SK-N-SH treated with all-trans-retinoic acid at 6 μM for 48 hours (cell line): Measurements from ENCODE around the gene SLC6A15.

Experiments
- ATAC-seq: fragments of 200-7000 bp; cut with Tn5 transposase; 3 replicates; pipeline ENCODE4 v1.9.1; 2020; ENCODE audit warnings: mild to moderate bottlenecking, moderate library complexity
- ARNTL ChIP-seq: fragments of 450-650 bp; formaldehyde crosslinking; IDR thresholded peaks from 2 replicates; pipeline ENCODE4 v1.5.0; 2020; ENCODE audit warnings: low read depth, mild to moderate bottlenecking, moderate library complexity, borderline replicate concordance
- BACH2 ChIP-seq: fragments of 250-450 bp; sonication (Bioruptor Pico); IDR thresholded peaks from 2 replicates; pipeline ENCODE4 v1.9.0; 2021; ENCODE audit warnings: mild to moderate bottlenecking, borderline replicate concordance
- CSDC2 ChIP-seq: fragments of 250-450 bp; sonication (Bioruptor Pico); IDR thresholded peaks from 2 replicates; pipeline ENCODE4 v1.5.0; 2020; ENCODE audit warnings: mild to moderate bottlenecking, moderate library complexity
- ESRRG ChIP-seq: fragments of 250-450 bp; sonication (Bioruptor Pico); IDR thresholded peaks from 2 replicates; pipeline ENCODE4 v1.6.1; 2021; ENCODE audit warnings: mild to moderate bottlenecking
- GLIS3 ChIP-seq: fragments of 250-450 bp; sonication (Bioruptor Pico); IDR thresholded peaks from 2 replicates; pipeline ENCODE4 v1.5.0; 2020; ENCODE audit warnings: mild to moderate bottlenecking, moderate library complexity
- ISL1 ChIP-seq: fragments of 250-450 bp; sonication (Bioruptor Pico); IDR thresholded peaks from 2 replicates; pipeline ENCODE4 v2.1.2; 2022; ENCODE audit warnings: mild to moderate bottlenecking, moderate library complexity
- OSR1 ChIP-seq: fragments of 250-450 bp; sonication (Bioruptor Pico); IDR thresholded peaks from 2 replicates; pipeline ENCODE4 v1.8.0; 2022; ENCODE audit warnings: moderate library complexity, mild to moderate bottlenecking, inconsistent platforms
- PATZ1 ChIP-seq: fragments of 250-450 bp; sonication (Bioruptor Pico); IDR thresholded peaks from 2 replicates; pipeline ENCODE4 v1.8.0; 2020; ENCODE audit warnings: mild to moderate bottlenecking, moderate library complexity, borderline replicate concordance
- POU6F1 ChIP-seq: fragments of 250-450 bp; sonication (Bioruptor Pico); IDR thresholded peaks from 2 replicates; pipeline ENCODE4 v1.8.0; 2021; ENCODE audit warnings: low read depth, mild to moderate bottlenecking, moderate library complexity, borderline replicate concordance
- PPARA ChIP-seq: fragments of 250-450 bp; sonication (Bioruptor Pico); IDR thresholded peaks from 2 replicates; pipeline ENCODE4 v1.5.0; 2020; ENCODE audit warnings: mild to moderate bottlenecking, borderline replicate concordance
- RARB ChIP-seq: fragments of 250-450 bp; sonication (Bioruptor Pico); IDR thresholded peaks from 2 replicates; pipeline ENCODE4 v1.8.0; 2021; ENCODE audit warnings: mild to moderate bottlenecking, moderate library complexity
- SNAI2 ChIP-seq: fragments of 250-450 bp; sonication (Bioruptor Pico); IDR thresholded peaks from 2 replicates; pipeline ENCODE4 v1.5.0; 2020; ENCODE audit warnings: mild to moderate bottlenecking, moderate library complexity
- TCF4 ChIP-seq: fragments of 250-450 bp; sonication (Bioruptor Pico); IDR thresholded peaks from 2 replicates; pipeline ENCODE4 v1.8.0; 2021; ENCODE audit warnings: mild to moderate bottlenecking, moderate library complexity, borderline replicate concordance
- TOX ChIP-seq: fragments of 250-450 bp; sonication (Bioruptor Pico); IDR thresholded peaks from 2 replicates; pipeline ENCODE4 v1.8.0; 2021; ENCODE audit warnings: mild to moderate bottlenecking, moderate library complexity, borderline replicate concordance
- TSHZ2 ChIP-seq: fragments of 250-450 bp; sonication (Bioruptor Pico); IDR thresholded peaks from 2 replicates; pipeline ENCODE4 v1.5.0; 2020; ENCODE audit warnings: mild to moderate bottlenecking, moderate library complexity
- ZC3H10 ChIP-seq: fragments of 250-450 bp; sonication (Bioruptor Pico); IDR thresholded peaks from 2 replicates; pipeline ENCODE4 v1.5.1; 2021; ENCODE audit warnings: mild to moderate bottlenecking, moderate library complexity
- ZFP3 ChIP-seq: fragments of 250-450 bp; sonication (Bioruptor Pico); IDR thresholded peaks from 2 replicates; pipeline ENCODE4 v1.5.0; 2020; ENCODE audit warnings: mild to moderate bottlenecking, moderate library complexity
- ZFP30 ChIP-seq: fragments of 450-650 bp; formaldehyde crosslinking; IDR thresholded peaks from 2 replicates; pipeline ENCODE4 v1.5.0; 2022; ENCODE audit warnings: mild to moderate bottlenecking, moderate library complexity
- ZNF565 ChIP-seq: fragments of 450-650 bp; formaldehyde crosslinking; conservative IDR thresholded peaks from 2 replicates; pipeline ENCODE4 v1.5.0; 2020; ENCODE audit warnings: low read depth, mild to moderate bottlenecking, moderate library complexity
- ZNF70 ChIP-seq: fragments of 450-650 bp; formaldehyde crosslinking; IDR thresholded peaks from 2 replicates; pipeline ENCODE4 v1.5.0; 2020; ENCODE audit warnings: mild to moderate bottlenecking, moderate library complexity
- ZNF8 ChIP-seq: fragments of 450-650 bp; formaldehyde crosslinking; IDR thresholded peaks from 2 replicates; pipeline ENCODE4 v1.5.0; 2020; ENCODE audit warnings: mild to moderate bottlenecking, moderate library complexity
- TF ChIP-seq, protein P1 (sequence below): fragments of 250-450 bp; sonication (Bioruptor Pico); IDR thresholded peaks from 2 replicates; pipeline ENCODE4 v1.5.1; 2021; ENCODE audit warnings: mild to moderate bottlenecking, moderate library complexity

SLC6A15 gene

DNA sequence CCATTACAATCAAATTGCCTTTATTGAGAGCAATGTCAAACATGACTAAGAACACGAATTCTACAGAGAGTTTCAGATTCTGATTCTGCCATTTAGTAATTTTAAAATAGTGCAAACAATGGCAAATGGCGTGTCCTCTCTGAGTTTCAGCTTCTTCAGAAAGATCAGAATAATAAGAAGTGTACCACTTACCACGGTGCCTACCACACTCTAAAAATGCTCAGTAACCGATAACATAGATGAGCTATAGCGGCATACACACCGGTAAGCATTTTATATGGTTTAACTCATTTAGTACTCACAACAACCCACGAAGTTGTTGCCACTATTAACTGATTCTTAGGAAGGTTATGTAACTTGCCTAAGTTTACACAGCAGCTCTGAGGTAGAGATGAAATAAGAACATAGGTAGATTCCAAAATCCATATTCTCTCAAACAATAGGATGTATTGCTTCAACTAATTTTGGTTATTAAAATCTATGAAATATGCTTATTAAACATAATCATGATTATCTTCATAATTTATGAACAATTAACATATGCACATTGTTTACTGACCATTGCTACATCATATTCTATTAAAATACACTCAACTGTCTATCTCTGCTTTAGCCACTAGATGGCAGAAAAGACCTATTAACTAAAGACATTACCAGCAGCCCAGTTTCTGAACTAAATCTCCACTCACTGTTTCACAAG, 38.3 kb downstream of the SLC6A15 start (continued):
- TF ChIP-seq PATZ1 (CRISPR knock-in tag) (no peak), PPARA (CRISPR knock-in tag) (no peak), ARNTL (CRISPR knock-in tag) (no peak), TOX (CRISPR knock-in tag) (no peak), RARB (CRISPR knock-in tag) (no peak), ZNF565 (CRISPR knock-in tag) (no peak), ZNF8 (CRISPR knock-in tag) (no peak), BACH2 (no peak), ESRRG (no peak), ZNF70 (CRISPR knock-in tag) (no peak)
- TF ChIP-seq, all 23 proteins: peak for 0

DNA sequence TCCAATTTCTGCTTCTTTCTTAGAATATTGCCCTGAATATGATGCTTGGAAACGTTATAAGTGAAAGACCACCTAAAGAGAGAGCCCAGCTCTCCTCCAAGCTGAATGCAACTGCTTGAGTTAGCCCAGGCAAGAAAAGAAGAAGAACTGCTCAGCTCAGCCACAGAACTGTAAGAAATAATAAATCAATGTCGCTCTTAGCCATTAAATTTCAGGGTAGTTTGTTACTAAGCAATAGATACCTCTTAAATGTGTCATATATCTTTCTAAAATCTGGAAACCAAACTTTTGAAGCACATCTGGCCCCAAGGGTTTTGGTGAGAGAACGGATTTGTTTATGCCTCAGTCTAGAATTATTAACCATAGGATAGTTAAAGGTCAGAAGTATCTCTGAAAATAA, 50.4 kb downstream of the SLC6A15 start:
- TF ChIP-seq ZC3H10 (CRISPR knock-in tag) = no peak
- TF ChIP-seq PATZ1 (CRISPR knock-in tag) = no peak
- no peak for TF ChIP-seq PPARA (CRISPR knock-in tag)
- TF ChIP-seq SNAI2 = no peak
- no peak for TF ChIP-seq ZNF70 (CRISPR knock-in tag)
- TF ChIP-seq RARB (CRISPR knock-in tag) = no peak
- no peak for TF ChIP-seq TCF4 (CRISPR knock-in tag)
- ATAC-seq = no peak

DNA sequence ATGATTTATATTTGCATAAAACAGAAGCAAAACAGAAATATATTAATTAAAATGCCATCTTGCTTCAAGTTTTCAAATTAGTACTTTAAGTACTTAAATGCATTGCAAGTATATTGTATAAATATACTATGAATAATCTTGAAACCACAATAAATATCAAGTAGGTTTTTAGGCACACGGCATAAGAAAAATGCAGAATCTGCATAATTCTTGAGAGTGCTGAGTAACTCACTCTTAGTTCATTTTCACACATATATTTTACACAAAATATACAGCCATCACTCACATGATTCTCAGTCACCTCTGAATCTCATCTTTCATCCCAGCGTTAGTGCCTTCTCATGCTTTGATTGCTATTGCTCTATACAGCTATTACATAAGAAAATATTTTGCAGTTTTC, 51.9 kb downstream of the SLC6A15 start:
- no peak for ATAC-seq
- TF ChIP-seq RARB (CRISPR knock-in tag) (no peak), ZC3H10 (CRISPR knock-in tag) (no peak), GLIS3 (CRISPR knock-in tag) (no peak), TCF4 (CRISPR knock-in tag) (no peak)

DNA sequence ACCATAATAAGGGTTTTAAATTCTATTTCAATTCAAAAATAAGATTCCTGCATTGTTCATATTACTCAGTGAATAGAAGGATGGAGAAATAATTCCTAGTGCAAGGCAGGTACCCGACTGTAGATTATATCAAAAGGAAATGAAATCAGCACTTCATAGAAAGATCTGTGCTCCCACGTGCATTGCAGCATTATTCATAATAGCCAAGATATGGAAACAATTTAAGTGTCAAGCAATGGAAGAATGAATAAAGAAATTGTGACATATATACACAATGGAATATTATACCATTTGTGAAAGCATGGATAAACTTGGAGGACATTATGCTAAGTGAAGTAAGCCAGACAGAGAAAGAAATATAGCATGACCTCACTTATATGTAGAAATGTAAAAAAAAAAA, 53.8 kb downstream of the SLC6A15 start:
- TF ChIP-seq GLIS3 (CRISPR knock-in tag) (no peak), PPARA (CRISPR knock-in tag) (no peak), CSDC2 (CRISPR knock-in tag) (no peak), ESRRG (no peak), RARB (CRISPR knock-in tag) (no peak), ZFP3 (CRISPR knock-in tag) (no peak), ISL1 (no peak), POU6F1 (CRISPR knock-in tag) (no peak), ZC3H10 (CRISPR knock-in tag) (no peak), ZNF565 (CRISPR knock-in tag) (no peak), ZNF8 (CRISPR knock-in tag) (no peak), OSR1 (CRISPR knock-in tag) (no peak), TSHZ2 (CRISPR knock-in tag) (no peak), ZFP30 (CRISPR knock-in tag) (no peak), TOX (CRISPR knock-in tag) (no peak), ZNF70 (CRISPR knock-in tag) (no peak), SNAI2 (no peak), PATZ1 (CRISPR knock-in tag) (no peak)
- TF ChIP-seq, protein P1, sequence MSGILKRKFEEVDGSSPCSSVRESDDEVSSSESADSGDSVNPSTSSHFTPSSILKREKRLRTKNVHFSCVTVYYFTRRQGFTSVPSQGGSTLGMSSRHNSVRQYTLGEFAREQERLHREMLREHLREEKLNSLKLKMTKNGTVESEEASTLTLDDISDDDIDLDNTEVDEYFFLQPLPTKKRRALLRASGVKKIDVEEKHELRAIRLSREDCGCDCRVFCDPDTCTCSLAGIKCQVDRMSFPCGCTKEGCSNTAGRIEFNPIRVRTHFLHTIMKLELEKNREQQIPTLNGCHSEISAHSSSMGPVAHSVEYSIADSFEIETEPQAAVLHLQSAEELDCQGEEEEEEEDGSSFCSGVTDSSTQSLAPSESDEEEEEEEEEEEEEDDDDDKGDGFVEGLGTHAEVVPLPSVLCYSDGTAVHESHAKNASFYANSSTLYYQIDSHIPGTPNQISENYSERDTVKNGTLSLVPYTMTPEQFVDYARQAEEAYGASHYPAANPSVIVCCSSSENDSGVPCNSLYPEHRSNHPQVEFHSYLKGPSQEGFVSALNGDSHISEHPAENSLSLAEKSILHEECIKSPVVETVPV (CRISPR knock-in tag) = no peak
- no peak for ATAC-seq
